GM20000 (cell line): Measurements from ENCODE around the gene F7.
"Not testable (repeated sequence)": the region's sequence is repeated elsewhere in the genome, so short reads cannot be mapped to it uniquely, and the experiment has no call there.

Experiments
- DNase-seq: peaks from one replicate; pipeline ENCODE4 v3.0.0; 2012; ENCODE audit warnings: low spot score
- CTCF ChIP-seq: IDR thresholded peaks from 2 replicates; pipeline ENCODE4 v1.5.1; 2012; ENCODE audit warnings: mild to moderate bottlenecking, control low read depth; ENCODE audit errors: extremely low read depth, missing control alignments

Gene F7

DNA sequence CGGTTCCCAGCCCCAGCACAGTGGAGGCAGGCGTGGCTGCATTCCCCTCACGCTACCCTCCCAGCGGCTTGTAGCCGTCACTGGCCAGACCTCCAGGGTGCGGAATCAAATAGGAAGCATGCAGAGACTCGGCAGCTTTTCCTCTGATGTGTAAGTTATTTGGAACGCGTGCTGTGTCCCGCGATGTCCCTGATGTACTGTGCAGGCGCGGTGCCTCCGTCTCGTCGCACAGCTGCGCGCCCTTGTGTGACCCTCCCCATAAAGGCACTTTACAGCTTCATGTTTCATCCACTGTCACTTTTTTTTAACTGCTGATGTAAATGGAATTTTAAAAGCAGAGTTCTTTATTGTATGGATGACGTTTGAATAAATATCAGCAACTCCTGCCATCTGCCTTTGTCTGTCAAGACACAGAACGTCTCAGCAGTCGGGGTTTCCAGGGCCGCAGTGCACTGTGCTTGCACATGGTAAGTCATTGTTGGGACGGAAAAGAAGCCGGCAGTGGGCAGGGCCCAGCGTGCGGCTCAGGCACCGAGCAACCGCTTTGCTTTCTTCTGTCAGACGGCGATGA is 7.3 kb upstream of the F7 start:
- no peak for DNase-seq
- TF ChIP-seq CTCF, result no peak

GRCh38 chr13:113099142-113099541 is 6.4 kb upstream of the F7 start:
- TF ChIP-seq CTCF, result no peak
- no peak for DNase-seq

DNA sequence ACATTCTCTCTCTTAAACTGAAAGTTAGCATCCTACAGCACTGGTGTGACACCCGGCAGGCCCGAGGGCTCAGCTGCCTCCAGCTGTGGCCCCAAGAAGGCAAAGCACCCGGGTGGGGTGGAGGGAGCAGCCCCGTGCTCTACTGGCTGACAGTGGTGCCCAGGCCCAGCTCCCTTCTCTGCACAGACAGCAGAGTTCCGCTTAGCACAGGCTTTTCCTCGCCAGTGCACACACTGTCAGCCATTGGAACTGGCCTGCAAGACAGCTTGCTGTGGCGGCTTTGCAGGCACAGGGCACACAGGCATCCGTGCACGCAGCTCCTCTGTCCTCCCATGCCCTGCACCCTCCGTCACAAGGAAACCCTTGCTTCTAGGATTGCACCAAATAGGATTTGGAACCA is 3.3 kb upstream of the F7 start:
- not testable (repeated sequence) for DNase-seq

DNA sequence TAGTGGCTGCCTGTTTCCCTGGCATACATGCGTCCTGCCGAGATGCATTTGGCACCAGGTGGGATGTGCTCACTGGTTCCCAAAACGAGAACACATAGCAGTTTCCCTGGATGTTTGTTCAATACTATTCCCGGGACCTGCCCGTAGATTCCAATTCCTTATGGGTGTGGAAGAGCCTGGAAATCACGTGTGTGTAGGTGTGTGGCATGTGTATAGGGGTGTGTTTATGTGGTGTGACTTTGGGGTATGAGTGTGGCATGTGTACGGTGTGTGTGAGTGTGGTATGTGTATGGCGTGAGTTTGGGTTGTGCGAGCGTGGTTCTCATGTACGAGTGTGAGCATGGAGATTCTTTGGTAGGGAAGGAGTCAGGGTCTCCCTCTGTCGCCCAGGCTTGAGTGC is 2.9 kb upstream of the F7 start:
- DNase-seq, result no peak
- no peak for TF ChIP-seq CTCF

DNA sequence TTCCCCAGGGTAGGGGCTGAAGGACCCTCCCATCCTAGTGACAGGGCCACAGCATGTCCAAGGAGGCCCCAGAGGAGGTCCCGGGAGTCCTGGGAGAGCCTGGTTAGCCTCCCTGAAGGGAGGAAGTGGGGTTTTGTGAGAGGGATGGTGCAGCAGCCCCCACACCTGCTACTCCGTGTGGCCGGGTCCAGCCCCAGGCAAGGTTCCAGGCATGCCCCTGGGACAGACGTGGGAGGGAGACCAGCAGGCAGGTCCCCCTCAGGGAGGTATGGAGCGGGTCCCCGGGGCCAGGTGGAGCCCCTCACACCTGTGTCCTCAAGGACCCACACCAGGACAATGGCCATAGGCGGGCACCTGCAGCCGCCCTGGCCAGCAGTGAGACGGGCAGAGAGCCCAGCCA is 1.9 kb upstream of the F7 start:
- no peak for DNase-seq
- no peak for TF ChIP-seq CTCF

DNA sequence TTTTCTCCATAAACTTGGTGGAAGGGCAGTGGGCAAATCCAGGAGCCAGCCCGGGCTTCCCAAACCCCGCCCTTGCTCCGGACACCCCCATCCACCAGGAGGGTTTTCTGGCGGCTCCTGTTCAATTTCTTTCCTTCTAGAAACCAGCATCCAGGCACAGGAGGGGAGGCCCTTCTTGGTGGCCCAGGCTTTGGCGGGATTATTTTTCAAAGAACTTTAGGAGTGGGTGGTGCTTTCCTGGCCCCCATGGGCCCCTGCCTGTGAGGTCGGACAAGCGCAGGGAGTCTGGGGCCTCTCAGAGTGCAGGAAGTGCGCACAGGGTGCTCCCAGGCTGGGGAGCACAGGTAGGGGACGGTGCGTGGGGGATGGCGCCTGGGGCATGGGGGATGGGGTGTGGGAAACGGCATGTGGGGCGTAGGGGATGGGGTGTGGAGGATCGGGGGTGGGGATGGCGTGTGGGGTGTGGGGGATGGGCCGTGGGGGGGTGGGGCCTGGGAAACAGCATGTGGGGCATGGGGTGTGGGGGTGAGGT is 396 bp downstream of the F7 start:
- TF ChIP-seq CTCF, result no peak
- DNase-seq, result no peak

- DNase-seq, result no peak
- TF ChIP-seq CTCF, result no peak
Observed at GRCh38 chr13:113106711-113107351, 1.2 kb downstream of the F7 start.

- DNase-seq, result not testable (repeated sequence)
Observed at GRCh38 chr13:113108521-113108920, 2.9 kb downstream of the F7 start.
